Stimulated activated CD8-positive, alpha-beta memory T cell treated with anti-CD3 and anti-CD28 coated beads, Interleukin-7, amount 100 ng/mL, for 48 hours (primary cell): ENCODE data around the gene GRB10.
A peak's percentile ranks its signal among the peaks of the same experiment; 100 is the strongest.
"Not testable (repeated sequence)": the region's sequence is repeated elsewhere in the genome, so short reads cannot be mapped to it uniquely, and the experiment has no call there.

Experiments used
- DNase-seq, 2 donors: peaks; one replicate each; pipeline ENCODE4 v3.0.0-alpha.2; 2020; ENCODE audit warnings: low read depth in 1 of 2; ENCODE audit errors: extremely low read depth in 1 of 2

The GRB10 gene

GRCh38 chr7:50745835-50746234 lies 36.9 kb downstream of the GRB10 start:
- DNase-seq = no peak

- no peak for DNase-seq
These were observed 37.4 kb downstream of the GRB10 start for GRCh38 chr7:50745336-50745735.

GRCh38 chr7:50743893-50744292 lies 38.8 kb downstream of the GRB10 start:
- no peak for DNase-seq

GRCh38 chr7:50743016-50743415 lies 39.7 kb downstream of the GRB10 start:
- DNase-seq = no peak

- DNase-seq = no peak
These were observed 40.3 kb downstream of the GRB10 start for GRCh38 chr7:50742401-50742800.

- peak; percentile 8 to 47 for DNase-seq
These were observed 42.8 kb downstream of the GRB10 start for GRCh38 chr7:50739744-50740435.

GRCh38 chr7:50738932-50739331 lies 43.8 kb downstream of the GRB10 start:
- no peak for DNase-seq

- not testable (repeated sequence) for DNase-seq
These were observed 46.9 kb downstream of the GRB10 start for GRCh38 chr7:50735836-50736235.

- no peak for DNase-seq
These were observed 47.4 kb downstream of the GRB10 start for GRCh38 chr7:50735333-50735732.

GRCh38 chr7:50734246-50734645 lies 48.5 kb downstream of the GRB10 start:
- DNase-seq = no peak

- DNase-seq = no peak
These were observed 49.1 kb downstream of the GRB10 start for GRCh38 chr7:50733552-50733951.

- DNase-seq = no peak
These were observed 50.8 kb downstream of the GRB10 start for GRCh38 chr7:50731703-50732582.

GRCh38 chr7:50730446-50731400 lies 52.0 kb downstream of the GRB10 start:
- no peak for DNase-seq

- DNase-seq = no peak
These were observed 52.7 kb downstream of the GRB10 start for GRCh38 chr7:50729962-50730361.

GRCh38 chr7:50728184-50728583 lies 54.5 kb downstream of the GRB10 start:
- DNase-seq = no peak

GRCh38 chr7:50727711-50728110 lies 55.0 kb downstream of the GRB10 start:
- DNase-seq = no peak

- no peak for DNase-seq
These were observed 55.6 kb downstream of the GRB10 start for GRCh38 chr7:50727072-50727471.

- no peak for DNase-seq
These were observed 56.9 kb downstream of the GRB10 start for GRCh38 chr7:50725774-50726173.

GRCh38 chr7:50724526-50725520 lies 57.9 kb downstream of the GRB10 start:
- no peak for DNase-seq

- no peak for DNase-seq
These were observed 58.8 kb downstream of the GRB10 start for GRCh38 chr7:50723888-50724287.
